Upper lobe of right lung (tissue), 1 donor: ENCODE results near the gene FOS. TPM values are rescaled to one million over a fixed set of nuclear protein-coding genes. Genes with fewer than 3 reads are reported as not detected.

Experiments
- ATAC-seq: fragments of 200-7000 bp; cut with Tn5 transposase; one replicate; pipeline ENCODE4 v1.9.1; 2020; ENCODE audit warnings: mild to moderate bottlenecking, moderate library complexity
- DNase-seq: peaks from one replicate; pipeline ENCODE4 v3.0.0-alpha.2; 2020
- H3K27ac ChIP-seq: fragments of 200-600 bp; one replicate; pipeline ENCODE4 v1.8.0; 2022
- H3K27me3 ChIP-seq: fragments of 200-600 bp; one replicate; pipeline ENCODE4 v1.8.0; 2022; ENCODE audit warnings: mild to moderate bottlenecking
- H3K36me3 ChIP-seq: fragments of 200-600 bp; one replicate; pipeline ENCODE4 v1.8.0; 2022
- H3K4me1 ChIP-seq: fragments of 200-600 bp; one replicate; pipeline ENCODE4 v1.8.0; 2022
- H3K4me3 ChIP-seq: fragments of 200-600 bp; one replicate; pipeline ENCODE4 v1.8.0; 2022; ENCODE audit warnings: mild to moderate bottlenecking
- H3K9me3 ChIP-seq: fragments of 200-600 bp; one replicate; pipeline ENCODE4 v1.8.0; 2022
- CTCF ChIP-seq: fragments of 200-600 bp; IDR thresholded peaks from one replicate; pipeline ENCODE4 v1.8.0; 2022; ENCODE audit warnings: antibody characterized with exemption
- intact Hi-C: fragments of 100-400 bp; cut with DNase I; formaldehyde crosslinking; loops from one replicate; pipeline ENCODE4 v1.11.0; 2022
- total RNA-seq: library from RNA; stranded (reverse); fragmentation: NEBNext Ultra II Directional; extraction: Animal tissue kit (Norgen Biotek cat#: 25700); gene quantifications from one replicate; pipeline ENCODE4 v1.2.1, GENCODE V29; 2021
- donor health status: DM: no; HTN: yes; CAD: no; lungs with severe emphysema.

Gene FOS
- total RNA-seq, 1 donor from 2014 or later, result 204 TPM

- ATAC-seq, result peak; percentile 48
These were observed 9.7 kb upstream of the FOS start for GRCh38 chr14:75268633-75269550.

GRCh38 chr14:75271514-75271913 is 7.1 kb upstream of the FOS start:
- H3K4me1 ChIP-seq, result peaks cover 57% of the 10 kb centered on the region

More at GRCh38 chr14:75268633-75269550, 9.7 kb upstream of the FOS start:
- H3K27me3 ChIP-seq, result no peaks in the 10 kb centered on the region
- DNase-seq, result no peak
- H3K9me3 ChIP-seq, result no peaks in the 10 kb centered on the region
- H3K4me3 ChIP-seq, result no peak overlapping the region
- intact Hi-C loops, result no loop called here
- no peak overlapping the region for H3K27ac ChIP-seq
- peaks cover 35% of the 10 kb centered on the region for H3K4me1 ChIP-seq
- H3K36me3 ChIP-seq, result no peaks in the 10 kb centered on the region
- TF ChIP-seq CTCF, result no peak

GRCh38 chr14:75273272-75274049 is 5.2 kb upstream of the FOS start:
- intact Hi-C loops, result no loop called here
- no peak for TF ChIP-seq CTCF
- Histone ChIP-seq H3K4me3 (no peak overlapping the region), H3K27me3 (no peaks in the 10 kb centered on the region), H3K36me3 (no peaks in the 10 kb centered on the region), H3K27ac (no peak overlapping the region), H3K4me1 (peaks cover 45% of the 10 kb centered on the region), H3K9me3 (no peaks in the 10 kb centered on the region)
- no peak for ATAC-seq
- peak; percentile 63 for DNase-seq

More at GRCh38 chr14:75271514-75271913, 7.1 kb upstream of the FOS start:
- no peaks in the 10 kb centered on the region for H3K9me3 ChIP-seq
- no peak overlapping the region for H3K27ac ChIP-seq
- H3K4me3 ChIP-seq, result no peak overlapping the region
- no peak for ATAC-seq
- no peaks in the 10 kb centered on the region for H3K36me3 ChIP-seq
- DNase-seq, result no peak
- TF ChIP-seq CTCF, result no peak
- intact Hi-C loops, result no loop called here
- no peaks in the 10 kb centered on the region for H3K27me3 ChIP-seq

GRCh38 chr14:75274050-75274898 is 4.4 kb upstream of the FOS start:
- H3K4me3 ChIP-seq, result no peak overlapping the region
- peak; percentile 3 for DNase-seq
- peaks cover 37% of the 10 kb centered on the region for H3K4me1 ChIP-seq
- no peak for ATAC-seq
- intact Hi-C loops, result no loop called here
- no peaks in the 10 kb centered on the region for H3K36me3 ChIP-seq
- H3K27me3 ChIP-seq, result no peaks in the 10 kb centered on the region
- peak overlapping the region; percentile 47 for H3K27ac ChIP-seq
- no peaks in the 10 kb centered on the region for H3K9me3 ChIP-seq
- no peak for TF ChIP-seq CTCF

GRCh38 chr14:75274899-75275569 is 3.6 kb upstream of the FOS start:
- Histone ChIP-seq H3K36me3 (peaks cover 3% of the 10 kb centered on the region), H3K27ac (peak overlapping the region; percentile 100), H3K4me3 (no peak overlapping the region), H3K4me1 (peaks cover 35% of the 10 kb centered on the region), H3K9me3 (no peaks in the 10 kb centered on the region), H3K27me3 (no peaks in the 10 kb centered on the region)
- intact Hi-C loops, result no loop called here
- ATAC-seq (peak; percentile 21), DNase-seq (peak; percentile 80)
- no peak for TF ChIP-seq CTCF
